ENCODE measurements around the gene DPRX.

Gene DPRX

DNA sequence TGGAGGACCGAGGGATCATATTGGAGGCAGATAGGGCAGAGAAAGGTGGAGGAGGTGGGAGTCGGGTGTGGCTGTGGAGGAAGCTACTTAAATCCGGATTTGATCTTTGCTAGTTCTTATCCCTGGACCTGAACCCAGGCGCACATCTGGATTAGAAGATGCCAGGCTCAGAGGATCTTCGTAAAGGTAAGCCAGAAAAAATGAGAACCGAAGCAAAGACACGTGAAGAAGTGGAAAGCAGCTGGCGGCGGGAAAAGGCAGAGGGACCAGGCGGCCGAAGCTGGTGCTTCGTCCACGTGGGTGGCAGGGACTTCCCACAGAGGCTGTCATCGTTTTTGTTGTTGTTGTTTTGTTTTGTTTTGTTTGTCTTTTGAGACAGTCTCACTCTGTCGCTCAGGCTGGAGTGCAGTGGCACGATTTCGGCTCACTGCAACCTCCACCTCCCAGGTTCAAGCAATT lies at the start of gene DPRX:
TSS of gene DPRX (plus strand) at position 51 of the 459 bp plus-strand sequence. CDS start at position 159, 108 bp downstream.
- no peak for FAIRE-seq

- no peak for FAIRE-seq
Observed at GRCh38 chr19:53583181-53583580, 48.6 kb upstream of the DPRX start.

DNA sequence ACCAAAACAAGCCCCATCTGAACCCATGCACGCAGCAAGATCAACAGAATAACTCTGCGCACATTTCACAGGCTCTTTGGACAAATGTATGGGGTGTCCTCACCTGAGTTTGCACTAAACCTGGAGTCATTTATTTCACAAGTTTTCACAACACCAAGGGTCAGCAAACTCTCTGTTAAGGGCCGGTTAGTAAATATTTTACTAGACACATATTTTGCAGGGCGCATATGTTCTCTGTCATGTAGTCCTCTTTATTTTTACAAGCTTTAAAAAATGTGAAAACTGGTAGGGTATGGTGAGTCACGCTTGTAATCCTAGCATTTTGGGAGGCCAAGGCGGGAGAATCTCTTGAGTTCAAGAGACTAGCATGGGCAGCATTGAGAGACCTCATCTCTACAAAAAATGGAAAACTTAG lies 45.5 kb upstream of the DPRX start:
- no peak for FAIRE-seq

GRCh38 chr19:53594811-53595509 lies 36.8 kb upstream of the DPRX start:
- no peak for FAIRE-seq

GRCh38 chr19:53595510-53595867 lies 36.3 kb upstream of the DPRX start:
- FAIRE-seq = no peak

GRCh38 chr19:53596056-53596455 lies 35.7 kb upstream of the DPRX start:
- FAIRE-seq = no peak

DNA sequence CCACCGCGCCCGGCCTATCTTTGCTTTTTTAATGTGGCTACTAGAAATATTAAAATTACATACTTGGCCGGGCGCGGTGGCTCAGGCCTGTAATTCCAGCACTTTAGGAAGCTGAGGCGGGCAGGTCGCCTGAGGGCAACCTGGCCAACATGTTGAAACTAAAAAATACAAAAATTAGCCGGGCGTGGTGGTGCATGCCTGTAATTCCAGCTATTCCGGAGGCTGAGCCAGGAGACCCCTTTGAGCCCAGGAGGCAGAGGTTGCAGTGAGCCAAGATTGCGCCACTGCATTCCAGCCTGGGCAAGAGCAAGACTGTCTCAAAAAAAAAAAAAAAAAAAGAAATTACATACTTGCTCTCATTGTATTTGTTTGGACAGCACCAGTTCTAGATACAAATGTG lies 34.8 kb upstream of the DPRX start:
- FAIRE-seq = no peak

- FAIRE-seq = no peak
Observed at GRCh38 chr19:53598361-53598760, 33.4 kb upstream of the DPRX start.

- FAIRE-seq = no peak
Observed at GRCh38 chr19:53600217-53600616, 31.6 kb upstream of the DPRX start.

DNA sequence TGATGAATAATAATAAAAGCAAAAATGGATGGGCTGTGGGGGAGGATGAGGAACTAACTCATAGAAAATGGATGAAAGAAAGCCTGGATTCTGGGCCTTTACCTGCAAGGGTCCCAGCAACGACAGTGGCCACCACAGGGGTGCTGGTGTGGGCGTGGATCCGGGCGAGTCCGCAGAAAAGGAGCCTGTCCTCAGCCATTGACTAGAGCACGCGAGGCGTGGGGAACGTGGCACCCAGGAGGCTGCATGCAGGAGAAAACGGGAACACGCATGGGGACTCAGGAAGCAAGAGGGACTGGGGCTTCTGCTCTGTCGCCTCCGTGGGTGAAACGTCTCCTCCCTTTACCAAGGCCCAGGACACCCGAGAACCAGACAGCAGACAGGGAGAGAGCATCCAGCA lies 25.8 kb upstream of the DPRX start:
- FAIRE-seq = no peak

- no peak for FAIRE-seq
Observed at GRCh38 chr19:53608381-53608780, 23.4 kb upstream of the DPRX start.

GRCh38 chr19:53612762-53613526 lies 18.9 kb upstream of the DPRX start:
- no peak for FAIRE-seq

DNA sequence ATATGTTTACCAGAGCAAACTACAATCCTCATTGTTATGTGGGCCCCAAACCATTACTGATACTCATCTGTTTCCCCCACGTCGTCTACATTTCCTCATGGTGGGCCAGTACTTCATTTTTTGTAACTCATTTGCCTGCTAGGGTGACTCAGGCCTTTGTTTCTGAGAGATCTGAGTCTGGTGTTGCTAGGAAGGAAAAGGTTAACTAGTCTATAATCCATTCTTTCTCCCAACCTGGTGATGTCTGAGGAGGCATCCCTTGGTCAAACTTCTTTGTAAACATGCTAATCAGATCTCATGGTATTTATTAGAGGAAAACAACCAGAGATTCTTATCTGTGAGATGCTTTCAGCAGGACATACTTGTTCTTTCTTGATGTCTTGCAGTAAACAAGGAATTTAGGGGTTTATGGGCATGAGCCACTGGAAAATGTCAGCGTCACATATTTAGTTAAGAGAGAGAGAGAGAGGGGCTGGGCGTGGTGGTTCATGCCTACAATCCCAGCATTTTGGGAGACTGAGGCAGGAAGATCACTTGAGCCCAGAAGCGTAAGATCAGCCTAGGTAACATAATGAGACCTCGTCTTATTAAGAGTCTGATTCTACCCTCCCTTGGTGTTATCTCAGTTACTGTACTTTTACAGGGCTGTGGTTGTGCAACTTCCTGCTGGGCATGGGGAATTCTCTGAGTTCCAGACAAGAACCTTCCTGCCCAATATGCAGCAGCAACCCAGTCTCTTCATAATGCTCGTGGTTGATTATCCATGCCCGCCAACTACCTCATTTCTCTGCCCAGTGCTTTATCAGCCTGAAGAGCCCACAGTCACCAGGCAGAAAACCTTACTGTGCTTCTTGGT lies 9.7 kb upstream of the DPRX start:
- no peak for FAIRE-seq

DNA sequence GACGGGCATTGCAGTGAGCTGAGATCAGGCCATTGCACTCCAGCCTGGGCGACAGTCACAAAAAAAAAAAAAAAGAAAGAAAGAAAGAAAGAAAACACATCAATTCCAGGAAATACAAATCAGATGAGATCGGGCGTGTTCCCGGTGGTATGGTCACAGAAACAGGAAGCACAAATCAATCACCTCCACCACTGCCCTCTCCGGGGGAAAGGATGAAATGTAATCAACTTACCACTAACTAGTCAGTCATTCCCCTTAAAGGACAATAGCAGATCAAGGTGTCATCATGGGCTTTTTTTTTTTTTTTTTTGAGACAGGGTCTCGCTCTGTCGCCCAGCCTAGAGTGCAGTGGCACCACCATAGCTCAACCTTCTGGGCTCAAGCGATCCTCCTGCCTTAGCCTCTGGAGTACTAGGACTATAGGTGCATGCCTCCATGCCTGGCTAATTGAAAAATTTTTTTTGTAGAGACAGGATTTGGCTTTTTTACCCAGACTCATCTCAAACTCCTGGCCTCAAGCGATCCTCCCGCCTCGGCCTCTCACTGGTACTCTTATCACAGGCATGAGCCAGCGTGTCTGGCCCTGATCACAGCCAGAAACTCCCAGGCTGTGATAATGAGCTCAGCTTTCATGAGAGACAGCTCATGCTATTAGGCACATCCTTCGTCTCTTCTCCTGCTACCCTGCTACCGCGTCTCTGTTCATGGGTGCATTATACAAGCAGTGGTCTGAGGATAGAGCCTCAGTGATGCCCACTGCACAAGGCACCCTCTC lies 6.8 kb upstream of the DPRX start:
- no peak for FAIRE-seq

DNA sequence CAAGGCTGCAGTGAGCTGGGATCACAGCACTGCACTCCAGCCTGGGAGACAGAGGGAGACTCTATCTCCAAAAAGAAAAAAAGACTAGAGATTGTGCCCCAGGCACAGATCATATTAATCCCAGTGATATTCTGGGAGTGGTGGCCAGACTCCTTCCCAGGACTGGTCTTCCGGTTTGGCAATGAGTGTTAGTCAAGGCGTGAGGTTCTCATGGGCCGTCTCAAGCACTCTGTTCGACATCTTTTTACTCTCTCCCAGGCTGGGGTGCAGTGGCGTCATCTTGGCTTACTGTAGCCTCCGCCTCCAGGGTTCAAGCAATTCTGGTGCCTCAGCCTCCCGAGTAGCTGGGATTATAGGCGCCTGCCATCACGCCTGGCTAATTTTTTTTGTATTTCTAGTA lies 5.3 kb upstream of the DPRX start:
- FAIRE-seq = no peak

GRCh38 chr19:53626976-53627375 lies 4.8 kb upstream of the DPRX start:
- no peak for FAIRE-seq

- no peak for FAIRE-seq
Observed at GRCh38 chr19:53634768-53635167, 3.0 kb downstream of the DPRX start.

DNA sequence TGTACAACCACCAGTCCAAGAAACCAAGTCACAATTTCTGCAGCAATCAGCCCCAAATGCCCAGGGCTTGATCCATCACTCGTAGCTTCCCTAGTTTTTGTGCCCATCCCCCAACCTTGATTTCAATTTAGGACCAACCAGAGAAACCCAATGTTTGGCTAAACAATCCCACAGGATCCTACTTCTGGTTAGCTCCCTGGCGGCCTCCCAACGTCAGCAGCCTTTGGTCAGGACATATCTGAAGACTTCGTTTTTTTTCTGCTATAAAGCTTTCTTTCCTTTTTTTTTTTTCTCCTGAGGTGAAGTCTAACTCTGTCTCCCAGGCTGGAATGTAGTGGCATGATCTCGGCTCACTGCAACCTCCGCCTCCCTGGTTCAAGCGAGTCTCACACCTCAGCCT lies 7.7 kb downstream of the DPRX start:
- no peak for FAIRE-seq

- no peak for FAIRE-seq
Observed at GRCh38 chr19:53642381-53643099, 10.7 kb downstream of the DPRX start.

- FAIRE-seq = no peak
Observed at GRCh38 chr19:53644061-53644816, 12.4 kb downstream of the DPRX start.

- FAIRE-seq = no peak
Observed at GRCh38 chr19:53646144-53646543, 14.3 kb downstream of the DPRX start.

All from colon (tissue), 2 donors.